ENCODE data around the gene MAN1A1.

GRCh38 chr6:119215885-119216590 is 133.5 kb downstream of the MAN1A1 start:
- TF ChIP-seq POLR2A (IDR thresholded peaks at IDR 0.05) (no peak), POLR2AphosphoS5 (IDR thresholded peaks at IDR 0.05) (no peak), CTCF (IDR thresholded peaks at IDR 0.05 in 8 of 11, conservative IDR thresholded peaks at IDR 0.05 in 3 of 11) (no peak)

Data from spleen (tissue), 7 donors.